GM12878 (cell line): ENCODE data around the gene ATOSA. TPM values are rescaled to one million over a fixed set of nuclear protein-coding genes. Genes with fewer than 3 reads are reported as not detected.

Source experiments
- ATAC-seq: fragments of 200-7000 bp; cut with Tn5 transposase; 3 replicates; pipeline ENCODE4 v1.9.1; 2020; ENCODE audit warnings: mild to moderate bottlenecking, moderate library complexity
- BruUV-seq: library from RNA; stranded (reverse); fragments of 400-500 nt; replicated peaks from 2 replicates; lab custom pipeline; 2021; lab: Mats Ljungman, UMichigan
- CTCF ChIA-PET: fragments of 300-600 bp; sonication (Branson Sonifier 250); formaldehyde crosslinking; extraction: SDS; loops from one replicate; lab custom pipeline; 2021; ENCODE audit warnings: inconsistent platforms; lab: Yijun Ruan, JAX
- POLR2A ChIA-PET: fragments of 350-600 bp; formaldehyde crosslinking; extraction: SDS; loops from one replicate; lab custom pipeline; 2021; ENCODE audit warnings: inconsistent platforms; lab: Charles Lee
- RAD21 ChIA-PET: fragments of 300-600 bp; sonication (Branson Sonifier 250); formaldehyde crosslinking; loops from one replicate; lab custom pipeline; 2023; ENCODE audit warnings: antibody characterized with exemption; ENCODE audit not compliant: unreplicated experiment; lab: Charles Lee
- SMC1A ChIA-PET: fragments of 300-600 bp; sonication (Branson Sonifier 250); formaldehyde crosslinking; loops from one replicate; lab custom pipeline; 2023; ENCODE audit not compliant: unreplicated experiment, uncharacterized antibody; lab: Charles Lee
- DNase-seq: peaks from one replicate; pipeline ENCODE4 v3.0.0-alpha.2; 2011; ENCODE audit warnings: low read depth, low spot score
- FAIRE-seq: peaks from 3 replicates; lab custom pipeline; 2011; peaks lifted over from hg19 to GRCh38; lab: Jason Lieb, UNC
- H2AFZ ChIP-seq: 2 replicates; pipeline ENCODE4 v1.6.0; 2011; ENCODE audit warnings: low read depth, low read length, control low read depth; ENCODE audit not compliant: control insufficient read depth
- H3K27ac ChIP-seq: 2 replicates; pipeline ENCODE4 v1.5.1; 2011; ENCODE audit warnings: control low read depth; ENCODE audit not compliant: control insufficient read depth, insufficient read depth
- H3K27me3 ChIP-seq, 2 experiments: replicated peaks in 1 of 2; 2 replicates each; pipeline versions ENCODE4 v1.6.0 to v1.6.1; 2011; ENCODE audit warnings: low read length in 1 of 2; ENCODE audit not compliant: control insufficient read depth in 2 of 2, insufficient read depth in 2 of 2
- H3K36me3 ChIP-seq, 2 experiments: 2 replicates each; pipeline ENCODE4 v1.5.1; 2011; ENCODE audit warnings: low read length in 1 of 2; ENCODE audit not compliant: control insufficient read depth in 2 of 2, insufficient read depth in 2 of 2
- H3K4me1 ChIP-seq: 2 replicates; pipeline ENCODE4 v1.6.1; 2011; ENCODE audit warnings: mild to moderate bottlenecking, low read length, moderate library complexity, mixed read lengths; ENCODE audit not compliant: control insufficient read depth, insufficient read depth
- H3K4me2 ChIP-seq: 2 replicates; pipeline ENCODE4 v1.6.0; 2011; ENCODE audit warnings: control low read depth; ENCODE audit not compliant: control insufficient read depth, insufficient read depth
- H3K4me3 ChIP-seq: fragments of 200-600 bp; sonication (generic); 2 replicates; pipeline ENCODE4 v1.5.1; 2016
- H3K79me2 ChIP-seq: 2 replicates; pipeline ENCODE4 v1.6.0; 2011; ENCODE audit warnings: low read length; ENCODE audit not compliant: control insufficient read depth, insufficient read depth
- H3K9ac ChIP-seq: 2 replicates; pipeline ENCODE4 v1.8.0; 2011; ENCODE audit warnings: low read length, control low read depth, mixed read lengths; ENCODE audit not compliant: control insufficient read depth, insufficient read depth
- H3K9me3 ChIP-seq: replicated peaks from 3 replicates; pipeline ENCODE4 v1.5.1; 2011; ENCODE audit warnings: mild to moderate bottlenecking, low read length; ENCODE audit not compliant: control insufficient read depth, insufficient read depth
- H4K20me1 ChIP-seq: 2 replicates; pipeline ENCODE4 v1.6.0; 2011; ENCODE audit not compliant: control insufficient read depth, insufficient read depth
- ATF3 ChIP-seq: IDR thresholded peaks from 2 replicates; pipeline ENCODE4 v1.6.1; 2011; ENCODE audit warnings: low read depth, mild to moderate bottlenecking, low read length, moderate library complexity, borderline replicate concordance; ENCODE audit errors: extremely low read depth
- CREB1 ChIP-seq: IDR thresholded peaks from 2 replicates; pipeline ENCODE4 v1.6.1; 2012; ENCODE audit warnings: low read depth, mild to moderate bottlenecking, inconsistent platforms
- CTCF ChIP-seq, 3 experiments: IDR thresholded peaks in 2 of 3; conservative IDR thresholded peaks in 1 of 3; 2 replicates each; pipeline ENCODE4 v1.5.1; 2011; ENCODE audit warnings: low read depth in 3 of 3, low read length in 3 of 3, mild to moderate bottlenecking in 3 of 3, control low read depth in 2 of 3, moderate library complexity in 2 of 3, inconsistent platforms in 1 of 3, mixed read lengths in 1 of 3; ENCODE audit not compliant: control insufficient read depth in 2 of 3, insufficient read depth in 1 of 3; ENCODE audit errors: extremely low read depth in 1 of 3
- FOS ChIP-seq: IDR thresholded peaks from 3 replicates; pipeline ENCODE4 v1.6.1; 2011; ENCODE audit warnings: borderline replicate concordance; ENCODE audit not compliant: insufficient read length; ENCODE audit errors: extremely low read depth
- JUNB ChIP-seq: IDR thresholded peaks from 2 replicates; pipeline ENCODE4 v1.6.1; 2016; ENCODE audit warnings: antibody characterized with exemption, mild to moderate bottlenecking
- KLF5 ChIP-seq: fragments of 450-650 bp; IDR thresholded peaks from 2 replicates; pipeline ENCODE4 v1.6.1; 2014; ENCODE audit warnings: mild to moderate bottlenecking; ENCODE audit not compliant: partially characterized antibody
- MTA3 ChIP-seq: IDR thresholded peaks from 2 replicates; pipeline ENCODE4 v1.6.1; 2012; ENCODE audit warnings: low read length, inconsistent platforms, borderline replicate concordance
- MYB ChIP-seq: fragments of 150-350 bp; IDR thresholded peaks from 2 replicates; pipeline ENCODE4 v1.6.1; 2014; ENCODE audit warnings: mild to moderate bottlenecking, low read depth, low read length, borderline replicate concordance
- NFYB ChIP-seq: IDR thresholded peaks from 2 replicates; pipeline ENCODE4 v1.6.1; 2011; ENCODE audit warnings: low read depth, mild to moderate bottlenecking, low read length, improper control_type of control experiment, moderate library complexity; ENCODE audit not compliant: insufficient read depth
- RELB ChIP-seq: fragments of 450-650 bp; IDR thresholded peaks from 2 replicates; pipeline ENCODE4 v1.6.1; 2017; ENCODE audit warnings: low read depth, mild to moderate bottlenecking, moderate library complexity
- SKIL ChIP-seq: fragments of 450-650 bp; IDR thresholded peaks from 2 replicates; pipeline ENCODE4 v1.6.1; 2017; ENCODE audit warnings: mild to moderate bottlenecking, low read depth, inconsistent platforms; ENCODE audit not compliant: poor library complexity, severe bottlenecking
- SPI1 ChIP-seq: IDR thresholded peaks from 2 replicates; pipeline ENCODE4 v1.6.1; 2011; ENCODE audit warnings: low read depth, mild to moderate bottlenecking, low read length, moderate library complexity, borderline replicate concordance; ENCODE audit not compliant: insufficient read depth
- USF2 ChIP-seq: IDR thresholded peaks from 2 replicates; pipeline ENCODE4 v1.6.1; 2011; ENCODE audit warnings: low read depth, low read length, improper control_type of control experiment, borderline replicate concordance
- WGBS: methylation state at CpG from one replicate; pipeline ENCODE4 v1.1.6; 2016; ENCODE audit warnings: low lambda C conversion rate; ENCODE audit not compliant: insufficient replicate concordance, insufficient coverage; ENCODE audit errors: missing lambda C conversion rate; 5-methylcytosine and 5-hydroxymethylcytosine counted together
- in situ Hi-C: fragments of 300-500 bp; cut with MboI; formaldehyde crosslinking; loops from 9 replicates; pipeline ENCODE4 v1.14.3; 2018; ENCODE audit warnings: mixed read lengths
- intact Hi-C: fragments of 100-400 bp; cut with micrococcal nuclease; formaldehyde crosslinking; loops from one replicate; pipeline ENCODE4 v1.14.2; 2022; ENCODE audit not compliant: unreplicated experiment
- polyA plus RNA-seq, 11 experiments: library from polyadenylated mRNA; depleted of rRNA in 4 of 11; unstranded in 6 of 11; stranded (reverse) in 5 of 11; fragments of >200 nt; fragmentation: Nextera tagmentation in 4 of 11; fragmentation: Illumina TruSeq in 1 of 11; extraction: Ambion mirVana in 4 of 11; extraction: Trizol in 1 of 11; gene quantifications; 1 replicate in 1 of 11; 2 replicates in 10 of 11; pipeline versions ENCODE4 v1.2.1 to v1.2.3, GENCODE V29; 2011 to 2016; ENCODE audit warnings: inconsistent platforms in 2 of 11, missing spikeins in 2 of 11, low read depth in 1 of 11
- total RNA-seq, 4 experiments: library from RNA; depleted of rRNA in 3 of 4; stranded (reverse); fragments of >200 nt in 3 of 4; fragmentation: Illumina TruSeq in 1 of 4; extraction: Trizol in 1 of 4; gene quantifications; 2 replicates each; pipeline versions ENCODE4 v1.2.1 to v1.2.3, GENCODE V29; 2013 to 2021

The ATOSA gene
- total and polyA plus RNA-seq, 10 of the 15 experiments (the other 5 are each of a cell fraction or from before 2014, with no cell fraction given): 6.8 to 24.3 (median 14.6) TPM

GRCh38 chr15:52699457-52699856, 20.3 kb upstream of the ATOSA start (continued):
- no peak for TF ChIP-seq SKIL
- no peak for TF ChIP-seq RELB
- no peak for TF ChIP-seq USF2

- ATAC-seq (no peak), DNase-seq (no peak), FAIRE-seq (no peak)
- no peaks in the 10 kb centered on the region for H3K9me3 ChIP-seq
- ChIA-PET SMC1A (interaction anchor here (0.7 kb wide), 1 partner anchor 9 kb away, joined by 3 read pairs; no protein-coding TSS in a partner anchor), RAD21 (no interaction called here), POLR2A (no interaction called here), CTCF (no interaction called here)
- no peak overlapping the region for H3K4me3 ChIP-seq
- intact Hi-C loops (no loop called here), in situ Hi-C loops (no loop called here)
- no peaks in the 10 kb centered on the region for H3K36me3 ChIP-seq
- no peak overlapping the region for H3K27ac ChIP-seq
- H2AFZ ChIP-seq: no peak overlapping the region
- no peak overlapping the region for H3K9ac ChIP-seq
- no peaks in the 10 kb centered on the region; a peak in 1 of 4 replicates for H3K27me3 ChIP-seq
- H3K79me2 ChIP-seq: no peaks in the 10 kb centered on the region
- no peaks in the 10 kb centered on the region for H3K4me1 ChIP-seq
- H4K20me1 ChIP-seq: no peaks in the 10 kb centered on the region
- WGBS: 43% methylated on average over 1 of the region's 1 CpG
- BruUV-seq: no TSS peak
- H3K4me2 ChIP-seq: no peak overlapping the region
- TF ChIP-seq SPI1 (no peak), MTA3 (no peak), CTCF (IDR thresholded peaks at IDR 0.05 in 2 of 3, conservative IDR thresholded peaks at IDR 0.05 in 1 of 3; ENCODE audit: control insufficient read depth in 2 of 3, extremely low read depth in 1 of 3, insufficient read depth in 1 of 3, low read depth in 3 of 3, low read length in 3 of 3) (no peak), JUNB (no peak), FOS (no peak), KLF5 (no peak), CREB1 (no peak), ATF3 (no peak), NFYB (no peak), MYB (no peak)
Measured at GRCh38 chr15:52698514-52698913, 19.3 kb upstream of the ATOSA start.
